ENCODE measurements around the gene CAV3. TPM values are rescaled to one million over a fixed set of nuclear protein-coding genes. Genes with fewer than 3 reads are reported as not detected.
A peak's percentile ranks its signal among the peaks of the same experiment; 100 is the strongest.

The CAV3 gene
- total RNA-seq, 1 donor = not detected

DNA sequence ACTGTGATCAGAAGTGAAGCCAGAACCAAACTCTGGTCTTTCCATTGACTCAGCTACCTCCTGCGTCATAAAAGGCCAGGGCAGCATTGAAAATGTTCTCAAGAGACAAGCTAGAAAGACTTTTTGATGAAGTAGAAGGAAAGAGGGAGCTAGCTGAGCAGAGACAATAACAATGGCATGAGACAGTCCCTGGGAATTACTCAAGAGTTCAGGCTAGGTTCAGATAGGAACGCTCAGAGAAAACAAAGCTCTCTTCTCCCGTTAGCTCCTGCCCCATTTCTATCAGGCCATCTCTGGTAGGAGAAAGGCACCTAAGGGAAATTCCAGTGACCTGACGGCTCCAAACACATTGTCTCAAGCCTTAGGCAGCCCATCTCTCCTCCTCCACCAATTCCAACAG is 42.8 kb downstream of the CAV3 start:
- TF ChIP-seq, protein P1, sequence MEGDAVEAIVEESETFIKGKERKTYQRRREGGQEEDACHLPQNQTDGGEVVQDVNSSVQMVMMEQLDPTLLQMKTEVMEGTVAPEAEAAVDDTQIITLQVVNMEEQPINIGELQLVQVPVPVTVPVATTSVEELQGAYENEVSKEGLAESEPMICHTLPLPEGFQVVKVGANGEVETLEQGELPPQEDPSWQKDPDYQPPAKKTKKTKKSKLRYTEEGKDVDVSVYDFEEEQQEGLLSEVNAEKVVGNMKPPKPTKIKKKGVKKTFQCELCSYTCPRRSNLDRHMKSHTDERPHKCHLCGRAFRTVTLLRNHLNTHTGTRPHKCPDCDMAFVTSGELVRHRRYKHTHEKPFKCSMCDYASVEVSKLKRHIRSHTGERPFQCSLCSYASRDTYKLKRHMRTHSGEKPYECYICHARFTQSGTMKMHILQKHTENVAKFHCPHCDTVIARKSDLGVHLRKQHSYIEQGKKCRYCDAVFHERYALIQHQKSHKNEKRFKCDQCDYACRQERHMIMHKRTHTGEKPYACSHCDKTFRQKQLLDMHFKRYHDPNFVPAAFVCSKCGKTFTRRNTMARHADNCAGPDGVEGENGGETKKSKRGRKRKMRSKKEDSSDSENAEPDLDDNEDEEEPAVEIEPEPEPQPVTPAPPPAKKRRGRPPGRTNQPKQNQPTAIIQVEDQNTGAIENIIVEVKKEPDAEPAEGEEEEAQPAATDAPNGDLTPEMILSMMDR (IDR thresholded peaks at IDR 0.05; ENCODE audit: insufficient read depth, low read depth, low read length) = no peak

DNA sequence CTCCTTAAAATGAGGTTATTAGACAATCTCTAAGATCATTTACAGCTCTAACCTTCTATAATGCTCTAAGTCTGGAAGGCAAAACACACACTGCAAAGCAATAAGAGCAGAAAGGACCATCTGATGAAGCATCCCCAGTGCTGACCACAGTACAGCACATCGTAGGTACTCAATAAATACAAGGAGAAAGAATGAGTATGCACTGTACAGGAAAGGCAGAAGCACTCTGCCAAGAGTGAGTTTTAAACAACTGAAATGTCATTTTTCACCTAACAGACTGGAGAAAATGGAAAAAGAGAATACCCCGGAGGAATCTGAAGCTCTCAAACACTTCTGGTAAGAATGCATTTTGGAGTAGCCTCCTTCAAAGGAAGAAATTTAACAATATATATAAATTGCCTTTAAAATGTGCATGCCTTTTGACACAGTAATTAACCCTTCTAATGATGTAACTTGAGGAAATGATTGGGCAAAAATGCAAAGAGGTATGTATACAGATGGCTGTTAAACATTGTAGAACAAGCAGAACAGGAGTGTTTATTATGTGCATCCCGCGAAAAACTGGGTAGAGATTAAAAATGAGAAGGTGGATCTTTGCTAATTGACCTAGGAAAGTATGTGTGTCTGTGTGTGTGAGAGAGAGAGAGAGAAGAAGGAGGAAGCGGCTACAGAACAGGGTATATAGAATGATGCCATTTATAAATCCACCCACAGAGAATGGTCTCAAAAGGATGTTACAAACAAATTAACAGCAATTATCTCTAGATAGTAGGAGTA is 43.8 kb downstream of the CAV3 start:
- DNase-seq (ENCODE audit: low read depth) = no peak

More for the DNA sequence above, 42.8 kb downstream of the CAV3 start:
- H3K4me3 ChIP-seq (ENCODE audit: low read depth, low read length) = no peak overlapping the region
- peak; percentile 86 for DNase-seq (ENCODE audit: low read depth)

DNA sequence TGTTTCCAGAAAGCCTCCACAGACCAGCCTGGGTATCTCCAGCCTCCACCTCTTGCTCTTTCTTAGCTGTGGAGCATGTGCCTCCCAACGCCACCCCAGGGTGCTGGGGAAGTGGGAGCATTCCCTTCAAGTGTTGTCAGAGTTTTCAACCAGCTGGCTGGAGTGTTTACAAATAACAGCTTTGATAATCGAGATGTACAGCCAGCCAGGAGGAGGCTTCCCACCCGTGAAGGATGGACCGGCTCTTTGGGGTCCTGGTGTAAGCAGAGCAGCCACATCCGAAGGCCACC is 44.3 kb downstream of the CAV3 start:
- no peak overlapping the region for H3K4me3 ChIP-seq (ENCODE audit: low read depth, low read length)
- TF ChIP-seq, protein P1 (IDR thresholded peaks at IDR 0.05; ENCODE audit: insufficient read depth, low read depth, low read length) = no peak
- DNase-seq (ENCODE audit: low read depth) = no peak

More for the DNA sequence above, 43.8 kb downstream of the CAV3 start:
- no peak overlapping the region for H3K4me3 ChIP-seq (ENCODE audit: low read depth, low read length)
- TF ChIP-seq, protein P1 (IDR thresholded peaks at IDR 0.05; ENCODE audit: insufficient read depth, low read depth, low read length) = no peak

DNA sequence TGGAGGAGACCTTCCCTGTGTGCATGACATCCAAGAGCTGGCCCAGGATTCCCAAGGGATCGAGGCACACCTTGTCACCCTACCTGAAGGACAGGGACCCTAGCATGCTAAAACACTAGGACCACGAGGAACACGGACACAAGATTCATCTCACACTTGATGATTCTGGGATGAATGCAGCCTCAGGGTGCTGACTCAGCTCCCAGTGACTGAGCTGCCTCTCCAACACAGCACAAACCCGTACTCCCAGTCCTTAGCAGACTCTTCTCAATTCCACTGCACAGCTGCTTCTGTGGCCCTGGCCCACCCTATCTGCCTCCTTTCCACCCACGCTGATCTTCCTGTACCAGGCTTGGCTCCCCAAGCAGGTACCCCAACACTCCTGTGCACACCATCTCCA is 44.9 kb downstream of the CAV3 start:
- DNase-seq (ENCODE audit: low read depth) = no peak
- H3K4me3 ChIP-seq (ENCODE audit: low read depth, low read length) = no peak overlapping the region
- TF ChIP-seq, protein P1 (IDR thresholded peaks at IDR 0.05; ENCODE audit: insufficient read depth, low read depth, low read length) = no peak

DNA sequence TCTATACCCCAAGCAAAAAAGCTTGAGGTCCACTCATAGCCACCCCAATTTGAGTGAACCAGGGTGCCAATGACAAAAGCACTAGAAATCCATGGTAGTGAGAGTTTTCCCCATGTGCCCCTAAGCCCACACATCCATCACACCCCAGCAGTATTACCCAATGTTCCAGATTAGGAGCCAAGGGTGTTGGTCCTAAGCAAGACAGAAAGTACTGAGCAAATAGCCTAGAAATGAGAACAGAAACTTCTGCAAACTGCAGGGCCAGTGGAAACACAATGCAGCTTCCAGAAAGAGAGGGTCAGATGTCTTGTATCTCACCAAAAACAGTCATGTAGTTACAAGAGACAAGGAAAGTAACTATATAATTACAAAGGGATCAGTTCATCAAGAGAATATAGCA is 46.7 kb downstream of the CAV3 start:
- no peak for DNase-seq (ENCODE audit: low read depth)
- H3K4me3 ChIP-seq (ENCODE audit: low read depth, low read length) = no peak overlapping the region
- TF ChIP-seq, protein P1 (IDR thresholded peaks at IDR 0.05; ENCODE audit: insufficient read depth, low read depth, low read length) = no peak

DNA sequence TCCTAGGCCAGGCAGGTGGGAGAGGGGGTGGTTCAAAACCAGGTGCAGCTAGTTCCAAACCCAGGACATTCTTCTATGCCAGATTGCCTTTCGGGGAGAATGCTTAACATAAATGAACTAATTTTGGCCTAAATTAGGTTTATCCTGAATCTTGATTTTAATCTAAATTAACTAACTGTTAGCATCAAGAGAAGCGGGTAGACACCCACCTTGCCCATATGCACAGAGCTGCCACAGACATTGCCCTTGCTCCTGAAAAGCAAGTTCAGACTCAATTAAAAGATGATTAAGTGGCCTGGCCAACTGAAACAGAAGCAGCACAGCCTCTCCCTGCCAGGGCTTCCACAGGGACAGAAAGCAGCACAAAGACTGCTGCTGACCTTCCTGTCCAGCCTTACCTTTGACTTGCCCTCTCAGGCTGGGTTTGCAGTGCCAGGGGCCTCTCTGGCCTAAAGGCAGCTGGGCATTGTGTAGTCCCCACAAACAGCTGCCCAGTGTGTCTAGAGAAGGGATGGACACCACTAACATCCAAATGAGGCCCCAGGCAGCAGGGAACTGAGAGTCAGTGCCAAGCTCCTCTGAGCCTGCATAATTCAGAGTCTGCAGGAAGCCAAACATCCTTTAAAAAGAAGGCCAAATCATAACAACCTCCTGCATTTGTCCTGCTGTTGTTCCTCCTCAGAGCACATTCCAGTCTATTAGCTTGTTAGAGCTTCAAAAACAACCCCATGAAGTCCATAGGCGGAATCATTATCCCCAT is 51.3 kb downstream of the CAV3 start:
- DNase-seq (ENCODE audit: low read depth) = peak; percentile 49

More for the DNA sequence above, 51.3 kb downstream of the CAV3 start:
- TF ChIP-seq, protein P1 (IDR thresholded peaks at IDR 0.05; ENCODE audit: insufficient read depth, low read depth, low read length) = no peak
- no peak overlapping the region for H3K4me3 ChIP-seq (ENCODE audit: low read depth, low read length)

Data from fibroblast of villous mesenchyme (primary cell).